ENCODE measurements around the gene OR2T27.

DNA sequence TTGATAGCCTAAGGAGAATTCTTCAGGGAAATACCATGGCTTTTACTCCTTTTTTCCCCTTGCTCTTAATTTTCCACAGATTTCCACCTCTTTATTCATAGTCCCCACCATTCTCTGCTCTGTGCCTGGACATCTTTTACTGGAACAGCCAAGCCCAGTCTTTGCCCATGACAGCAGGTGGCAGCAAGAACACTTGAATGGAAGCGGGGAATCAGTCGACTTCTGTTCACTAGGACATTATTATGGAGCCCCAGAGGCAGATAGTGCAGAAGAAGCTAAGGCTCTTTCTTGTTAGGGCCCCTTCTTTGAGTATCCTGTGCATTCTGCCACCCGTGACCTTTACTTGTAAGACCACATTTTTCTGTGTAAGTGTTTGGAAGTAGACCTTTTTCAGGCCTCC, 40.9 kb upstream of the OR2T27 start:
- TF ChIP-seq, protein P1, sequence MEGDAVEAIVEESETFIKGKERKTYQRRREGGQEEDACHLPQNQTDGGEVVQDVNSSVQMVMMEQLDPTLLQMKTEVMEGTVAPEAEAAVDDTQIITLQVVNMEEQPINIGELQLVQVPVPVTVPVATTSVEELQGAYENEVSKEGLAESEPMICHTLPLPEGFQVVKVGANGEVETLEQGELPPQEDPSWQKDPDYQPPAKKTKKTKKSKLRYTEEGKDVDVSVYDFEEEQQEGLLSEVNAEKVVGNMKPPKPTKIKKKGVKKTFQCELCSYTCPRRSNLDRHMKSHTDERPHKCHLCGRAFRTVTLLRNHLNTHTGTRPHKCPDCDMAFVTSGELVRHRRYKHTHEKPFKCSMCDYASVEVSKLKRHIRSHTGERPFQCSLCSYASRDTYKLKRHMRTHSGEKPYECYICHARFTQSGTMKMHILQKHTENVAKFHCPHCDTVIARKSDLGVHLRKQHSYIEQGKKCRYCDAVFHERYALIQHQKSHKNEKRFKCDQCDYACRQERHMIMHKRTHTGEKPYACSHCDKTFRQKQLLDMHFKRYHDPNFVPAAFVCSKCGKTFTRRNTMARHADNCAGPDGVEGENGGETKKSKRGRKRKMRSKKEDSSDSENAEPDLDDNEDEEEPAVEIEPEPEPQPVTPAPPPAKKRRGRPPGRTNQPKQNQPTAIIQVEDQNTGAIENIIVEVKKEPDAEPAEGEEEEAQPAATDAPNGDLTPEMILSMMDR (IDR thresholded peaks at IDR 0.05; ENCODE audit: extremely low read depth in 1 of 2, insufficient read depth in 1 of 2, low read depth in 1 of 2, low read length in 2 of 2): no peak
- no peak for TF ChIP-seq POLR2A (IDR thresholded peaks at IDR 0.05; ENCODE audit: low read depth, low read length)
